HL-60 (cell line): ENCODE data around the gene DEFB124.

Source experiments
- CTCF ChIP-seq: IDR thresholded peaks from one replicate; pipeline ENCODE4 v1.5.1; 2011; ENCODE audit warnings: low read length, control low read depth, inconsistent platforms; ENCODE audit not compliant: insufficient read depth
- GABPA ChIP-seq: IDR thresholded peaks from 2 replicates; pipeline ENCODE4 v1.6.1; 2012; ENCODE audit warnings: low read depth
- POLR2AphosphoS5 ChIP-seq: IDR thresholded peaks from 2 replicates; pipeline ENCODE4 v1.6.1; 2012; ENCODE audit warnings: low read depth
- TF ChIP-seq, protein P1 (sequence below): IDR thresholded peaks from 2 replicates; pipeline ENCODE4 v1.6.1; 2012; ENCODE audit warnings: low read depth; ENCODE audit not compliant: insufficient replicate concordance

DNA sequence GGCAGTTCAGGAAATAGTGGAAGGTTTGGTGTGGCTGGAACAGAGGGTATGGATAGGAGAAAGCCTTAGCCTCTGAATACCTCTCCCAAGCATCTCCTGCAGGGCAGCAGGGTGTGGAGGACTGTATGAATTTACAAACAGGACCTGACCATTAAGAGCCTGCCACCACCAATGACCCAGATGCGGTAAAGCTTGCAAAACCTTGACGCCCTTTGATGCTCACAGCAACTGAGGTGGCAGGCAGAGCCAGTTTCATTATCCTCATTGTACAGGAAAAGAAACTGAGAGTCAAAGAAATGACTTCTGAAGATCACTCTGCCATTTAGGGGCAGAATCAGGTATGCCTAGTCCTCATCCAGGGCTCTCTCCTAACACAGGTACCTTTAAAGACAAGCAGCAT lies 41.7 kb upstream of the DEFB124 start:
- TF ChIP-seq CTCF (no peak), POLR2AphosphoS5 (no peak), GABPA (no peak)
- TF ChIP-seq, protein P1, sequence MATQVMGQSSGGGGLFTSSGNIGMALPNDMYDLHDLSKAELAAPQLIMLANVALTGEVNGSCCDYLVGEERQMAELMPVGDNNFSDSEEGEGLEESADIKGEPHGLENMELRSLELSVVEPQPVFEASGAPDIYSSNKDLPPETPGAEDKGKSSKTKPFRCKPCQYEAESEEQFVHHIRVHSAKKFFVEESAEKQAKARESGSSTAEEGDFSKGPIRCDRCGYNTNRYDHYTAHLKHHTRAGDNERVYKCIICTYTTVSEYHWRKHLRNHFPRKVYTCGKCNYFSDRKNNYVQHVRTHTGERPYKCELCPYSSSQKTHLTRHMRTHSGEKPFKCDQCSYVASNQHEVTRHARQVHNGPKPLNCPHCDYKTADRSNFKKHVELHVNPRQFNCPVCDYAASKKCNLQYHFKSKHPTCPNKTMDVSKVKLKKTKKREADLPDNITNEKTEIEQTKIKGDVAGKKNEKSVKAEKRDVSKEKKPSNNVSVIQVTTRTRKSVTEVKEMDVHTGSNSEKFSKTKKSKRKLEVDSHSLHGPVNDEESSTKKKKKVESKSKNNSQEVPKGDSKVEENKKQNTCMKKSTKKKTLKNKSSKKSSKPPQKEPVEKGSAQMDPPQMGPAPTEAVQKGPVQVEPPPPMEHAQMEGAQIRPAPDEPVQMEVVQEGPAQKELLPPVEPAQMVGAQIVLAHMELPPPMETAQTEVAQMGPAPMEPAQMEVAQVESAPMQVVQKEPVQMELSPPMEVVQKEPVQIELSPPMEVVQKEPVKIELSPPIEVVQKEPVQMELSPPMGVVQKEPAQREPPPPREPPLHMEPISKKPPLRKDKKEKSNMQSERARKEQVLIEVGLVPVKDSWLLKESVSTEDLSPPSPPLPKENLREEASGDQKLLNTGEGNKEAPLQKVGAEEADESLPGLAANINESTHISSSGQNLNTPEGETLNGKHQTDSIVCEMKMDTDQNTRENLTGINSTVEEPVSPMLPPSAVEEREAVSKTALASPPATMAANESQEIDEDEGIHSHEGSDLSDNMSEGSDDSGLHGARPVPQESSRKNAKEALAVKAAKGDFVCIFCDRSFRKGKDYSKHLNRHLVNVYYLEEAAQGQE, result no peak
